Body of pancreas (tissue), 4 donors: Measurements from ENCODE around the gene UTY.

Experiments
- CTCF ChIP-seq, 7 experiments: fragments of 450-650 bp in 4 of 7; fragments of 200-600 bp in 3 of 7; sonication (generic) in 3 of 7; IDR thresholded peaks; one replicate each; pipeline ENCODE4 v1.5.1; 2016 to 2019; ENCODE audit warnings: antibody characterized with exemption in 7 of 7
- POLR2A ChIP-seq, 3 donors: fragments of 450-650 bp; IDR thresholded peaks; one replicate each; pipeline ENCODE4 v1.6.1; 2016; ENCODE audit warnings: antibody characterized with exemption in 3 of 3, mild to moderate bottlenecking in 2 of 3

GRCh38 chrY:13501215-13501614 lies 21.4 kb upstream of the UTY start:
- TF ChIP-seq CTCF (IDR thresholded peaks at IDR 0.05) (no peak), POLR2A (IDR thresholded peaks at IDR 0.05) (no peak)
